ENCODE results near the gene CD44.

- TF ChIP-seq ZFP30 (CRISPR knock-in tag; IDR thresholded peaks at IDR 0.05) = no peak
- no peak for TF ChIP-seq PPARA (CRISPR knock-in tag; IDR thresholded peaks at IDR 0.05; ENCODE audit: borderline replicate concordance)
- no peak for TF ChIP-seq ISL1 (CRISPR knock-in tag; IDR thresholded peaks at IDR 0.05)
- TF ChIP-seq ZC3H10 (CRISPR knock-in tag; IDR thresholded peaks at IDR 0.05) = no peak
- no peak for TF ChIP-seq OSR1 (CRISPR knock-in tag; IDR thresholded peaks at IDR 0.05)
- no peak for TF ChIP-seq TOX (CRISPR knock-in tag; IDR thresholded peaks at IDR 0.05; ENCODE audit: borderline replicate concordance)
Measured at GRCh38 chr11:35204614-35205013, 65.6 kb downstream of the CD44 start.
